H9 (cell line): ENCODE data around the gene JAGN1. TPM values are rescaled to one million over a fixed set of nuclear protein-coding genes. Genes with fewer than 3 reads are reported as not detected.

ENCODE experiments used
- DNase-seq: peaks from one replicate; pipeline ENCODE4 v3.0.0-alpha.2; 2017
- H2AFZ ChIP-seq: one replicate; pipeline ENCODE4 v1.6.1; 2013; ENCODE audit warnings: mild to moderate bottlenecking, low read length, control low read depth, moderate library complexity
- H2AK5ac ChIP-seq: 2 replicates; pipeline ENCODE4 v1.6.1; 2013; ENCODE audit warnings: low read length, control low read depth, mixed read lengths; ENCODE audit not compliant: insufficient read length
- H2BK120ac ChIP-seq: one replicate; pipeline ENCODE4 v1.6.1; 2013; ENCODE audit warnings: low read depth, mild to moderate bottlenecking, low read length, control low read depth, inconsistent platforms; ENCODE audit not compliant: poor library complexity, severe bottlenecking
- H2BK12ac ChIP-seq: 2 replicates; pipeline ENCODE4 v1.6.1; 2013; ENCODE audit warnings: low read length, control low read depth, mixed read lengths, low read depth; ENCODE audit not compliant: insufficient read length
- H2BK15ac ChIP-seq: 2 replicates; pipeline ENCODE4 v1.6.1; 2013; ENCODE audit warnings: low read depth, low read length, control low read depth
- H2BK20ac ChIP-seq: one replicate; pipeline ENCODE4 v1.6.1; 2013; ENCODE audit warnings: low read depth, mild to moderate bottlenecking, low read length, control low read depth, inconsistent platforms; ENCODE audit not compliant: poor library complexity, severe bottlenecking
- H2BK5ac ChIP-seq: 2 replicates; pipeline ENCODE4 v1.6.1; 2013; ENCODE audit warnings: low read length, control low read depth, mixed read lengths; ENCODE audit not compliant: insufficient read length
- H3K14ac ChIP-seq: 2 replicates; pipeline ENCODE4 v1.6.1; 2013; ENCODE audit warnings: low read length, control low read depth; ENCODE audit not compliant: insufficient read depth
- H3K18ac ChIP-seq: 2 replicates; pipeline ENCODE4 v1.6.1; 2013; ENCODE audit warnings: low read depth, mild to moderate bottlenecking, mixed read lengths, low read length, control low read depth; ENCODE audit not compliant: insufficient read length
- H3K23ac ChIP-seq: 2 replicates; pipeline ENCODE4 v1.6.1; 2013; ENCODE audit warnings: low read length, control low read depth, mixed read lengths, low read depth; ENCODE audit not compliant: insufficient read length
- H3K23me2 ChIP-seq: 2 replicates; pipeline ENCODE4 v1.6.1; 2013; ENCODE audit warnings: low read depth, mild to moderate bottlenecking, mixed read lengths, low read length, control low read depth; ENCODE audit not compliant: insufficient read length, poor library complexity, severe bottlenecking
- H3K27ac ChIP-seq: 2 replicates; pipeline ENCODE4 v1.5.1; 2013; ENCODE audit warnings: low read length, control low read depth, mixed read lengths, low read depth; ENCODE audit not compliant: insufficient read length
- H3K27me3 ChIP-seq: 2 replicates; pipeline ENCODE4 v1.6.1; 2013; ENCODE audit warnings: low read length, control low read depth, inconsistent platforms; ENCODE audit not compliant: insufficient read depth
- H3K4ac ChIP-seq: 2 replicates; pipeline ENCODE4 v1.6.1; 2013; ENCODE audit warnings: low read depth, mild to moderate bottlenecking, control low read depth, inconsistent platforms, low read length, moderate library complexity
- H3K4me1 ChIP-seq: 2 replicates; pipeline ENCODE4 v1.6.1; 2013; ENCODE audit warnings: low read length, control low read depth, inconsistent platforms; ENCODE audit not compliant: insufficient read depth
- H3K4me2 ChIP-seq: 2 replicates; pipeline ENCODE4 v1.6.1; 2013; ENCODE audit warnings: low read length, control low read depth, mixed read lengths; ENCODE audit not compliant: insufficient read length, insufficient read depth
- H3K56ac ChIP-seq: 2 replicates; pipeline ENCODE4 v1.6.1; 2013; ENCODE audit warnings: low read depth, mild to moderate bottlenecking, mixed read lengths, low read length, control low read depth; ENCODE audit not compliant: insufficient read length
- H3K79me1 ChIP-seq: 2 replicates; pipeline ENCODE4 v1.6.1; 2013; ENCODE audit warnings: low read depth, mild to moderate bottlenecking, moderate library complexity, low read length, control low read depth, inconsistent platforms; ENCODE audit not compliant: insufficient read depth, poor library complexity, severe bottlenecking
- H3K79me2 ChIP-seq: 2 replicates; pipeline ENCODE4 v1.6.1; 2013; ENCODE audit warnings: low read length, control low read depth, inconsistent platforms; ENCODE audit not compliant: insufficient read depth
- H3K9ac ChIP-seq: 2 replicates; pipeline ENCODE4 v1.6.1; 2013; ENCODE audit warnings: low read length, control low read depth, mixed read lengths; ENCODE audit not compliant: insufficient read length; ENCODE audit errors: extremely low read depth
- H3K9me3 ChIP-seq: one replicate; pipeline ENCODE4 v1.6.1; 2013; ENCODE audit warnings: low read depth, low read length, inconsistent platforms; ENCODE audit not compliant: control insufficient read depth
- H3T11ph ChIP-seq: one replicate; pipeline ENCODE4 v1.6.1; 2013; ENCODE audit warnings: mild to moderate bottlenecking, low read length, control low read depth, inconsistent platforms
- H4K20me1 ChIP-seq: one replicate; pipeline ENCODE4 v1.6.1; 2013; ENCODE audit not compliant: control insufficient read depth, insufficient read length, insufficient read depth
- H4K5ac ChIP-seq: 2 replicates; pipeline ENCODE4 v1.6.1; 2013; ENCODE audit warnings: low read depth, mild to moderate bottlenecking, mixed read lengths, low read length, control low read depth; ENCODE audit not compliant: insufficient read length
- H4K8ac ChIP-seq: replicated peaks from 2 replicates; pipeline ENCODE4 v1.6.1; 2013; ENCODE audit warnings: low read length, control low read depth, mixed read lengths, low read depth; ENCODE audit not compliant: insufficient read length
- H4K91ac ChIP-seq: 2 replicates; pipeline ENCODE4 v1.6.1; 2013; ENCODE audit warnings: low read depth, mild to moderate bottlenecking, moderate library complexity, mixed read lengths, low read length, control low read depth; ENCODE audit not compliant: insufficient read length
- H3K27ac Mint-ChIP-seq, 3 experiments: 2 replicates in 2 of 3; 3 replicates in 1 of 3; pipeline ENCODE4 v1.8.0; 2020 to 2021; ENCODE audit warnings: mixed read lengths in 3 of 3, mild to moderate bottlenecking in 1 of 3, moderate library complexity in 1 of 3
- H3K27me3 Mint-ChIP-seq: 2 replicates; pipeline ENCODE4 v1.8.0; 2021; ENCODE audit warnings: low read depth, mild to moderate bottlenecking, moderate library complexity, mixed read lengths
- H3K36me3 Mint-ChIP-seq, 3 experiments: 2 replicates in 2 of 3; 3 replicates in 1 of 3; pipeline ENCODE4 v1.8.0; 2020 to 2021; ENCODE audit warnings: low read depth in 3 of 3, mixed read lengths in 3 of 3; ENCODE audit not compliant: insufficient read depth in 1 of 3
- H3K4me1 Mint-ChIP-seq, 2 experiments: 2 replicates each; pipeline ENCODE4 v1.8.0; 2020; ENCODE audit warnings: mixed read lengths in 2 of 2
- H3K4me3 Mint-ChIP-seq, 2 experiments: 2 replicates in 1 of 2; 3 replicates in 1 of 2; pipeline ENCODE4 v1.8.0; 2020 to 2021; ENCODE audit warnings: mild to moderate bottlenecking in 2 of 2, mixed read lengths in 2 of 2, moderate library complexity in 1 of 2
- H3K9me3 Mint-ChIP-seq, 2 experiments: 2 replicates in 1 of 2; 3 replicates in 1 of 2; pipeline ENCODE4 v1.8.0; 2020; ENCODE audit warnings: mild to moderate bottlenecking in 2 of 2, mixed read lengths in 2 of 2, moderate library complexity in 1 of 2
- WGBS: extraction: QIAGEN DNeasy Blood & Tissue Kit; methylation state at CpG from one replicate; pipeline ENCODE4 v1.1.7; 2013; ENCODE audit warnings: missing lambda C conversion rate, low lambda C conversion rate, mixed read lengths; ENCODE audit not compliant: insufficient read length; ENCODE audit errors: extremely low coverage; 5-methylcytosine and 5-hydroxymethylcytosine counted together
- total RNA-seq: library from RNA; stranded (reverse); gene quantifications from 2 replicates; pipeline ENCODE4 v1.2.1, GENCODE V29; 2021
- TF ChIP-seq, protein P1 (sequence below): fragments of 200-600 bp; sonication (generic); conservative IDR thresholded peaks from 3 replicates; pipeline ENCODE4 v1.8.0; 2021; ENCODE audit warnings: antibody characterized with exemption, mild to moderate bottlenecking

The JAGN1 gene
- total RNA-seq, 1 experiment from 2014 or later, result 33.5 TPM

DNA sequence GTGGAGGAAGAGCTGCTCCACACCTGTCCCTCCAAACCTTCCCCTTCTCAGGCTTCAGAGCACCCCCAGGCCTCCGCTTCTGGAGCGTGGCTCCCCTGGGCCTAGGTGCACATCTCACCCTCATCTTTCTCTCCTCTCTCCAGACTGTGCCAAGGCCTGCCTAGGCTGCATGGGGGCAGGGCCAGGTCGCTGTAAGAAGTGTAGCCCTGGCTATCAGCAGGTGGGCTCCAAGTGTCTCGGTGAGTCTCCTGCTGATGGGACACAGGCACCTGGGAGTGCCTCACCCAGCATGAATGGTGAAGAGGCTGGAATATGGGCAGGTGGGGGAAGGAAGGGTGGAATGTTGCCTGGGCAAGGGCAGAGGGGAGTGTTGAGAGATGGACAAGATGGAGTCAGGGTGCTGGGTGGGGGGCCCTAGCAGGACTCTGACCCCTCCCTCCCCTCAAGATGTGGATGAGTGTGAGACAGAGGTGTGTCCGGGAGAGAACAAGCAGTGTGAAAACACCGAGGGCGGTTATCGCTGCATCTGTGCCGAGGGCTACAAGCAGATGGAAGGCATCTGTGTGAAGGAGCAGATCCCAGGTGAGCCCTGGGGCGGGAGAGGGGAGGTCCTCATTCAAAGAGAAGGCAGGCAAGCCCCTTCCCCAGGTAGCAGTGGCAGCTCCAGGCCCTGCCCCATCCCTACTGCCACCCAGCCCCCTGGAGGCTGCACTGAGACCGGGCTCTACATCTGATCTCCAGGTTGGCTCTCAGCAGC lies 52.7 kb downstream of the JAGN1 start:
- Histone ChIP-seq H4K8ac (no peak overlapping the region), H2BK12ac (no peak overlapping the region), H2AFZ (no peak overlapping the region), H3K79me2 (no peaks in the 10 kb centered on the region), H2BK15ac (no peak overlapping the region), H3K9me3 (no peaks in the 10 kb centered on the region), H3K27ac (no peak overlapping the region), H3K23ac (no peak overlapping the region), H3K27me3 (no peaks in the 10 kb centered on the region), H3K9ac (no peak overlapping the region), H2BK120ac (no peak overlapping the region), H3K4me1 (no peaks in the 10 kb centered on the region), H2BK5ac (no peak overlapping the region), H3K23me2 (peaks cover 14% of the 10 kb centered on the region), H2BK20ac (no peak overlapping the region), H2AK5ac (no peak overlapping the region), H4K20me1 (no peaks in the 10 kb centered on the region), H3K4me2 (no peak overlapping the region), H4K91ac (no peak overlapping the region), H4K5ac (no peak overlapping the region), H3K79me1 (no peaks in the 10 kb centered on the region), H3K14ac (no peak overlapping the region), H3K56ac (no peak overlapping the region), H3T11ph (no peak overlapping the region), H3K18ac (no peak overlapping the region), H3K4ac (no peak overlapping the region)
- no CpG with 5 or more reads among the region's 11 CpGs for WGBS
- TF ChIP-seq, protein P1, sequence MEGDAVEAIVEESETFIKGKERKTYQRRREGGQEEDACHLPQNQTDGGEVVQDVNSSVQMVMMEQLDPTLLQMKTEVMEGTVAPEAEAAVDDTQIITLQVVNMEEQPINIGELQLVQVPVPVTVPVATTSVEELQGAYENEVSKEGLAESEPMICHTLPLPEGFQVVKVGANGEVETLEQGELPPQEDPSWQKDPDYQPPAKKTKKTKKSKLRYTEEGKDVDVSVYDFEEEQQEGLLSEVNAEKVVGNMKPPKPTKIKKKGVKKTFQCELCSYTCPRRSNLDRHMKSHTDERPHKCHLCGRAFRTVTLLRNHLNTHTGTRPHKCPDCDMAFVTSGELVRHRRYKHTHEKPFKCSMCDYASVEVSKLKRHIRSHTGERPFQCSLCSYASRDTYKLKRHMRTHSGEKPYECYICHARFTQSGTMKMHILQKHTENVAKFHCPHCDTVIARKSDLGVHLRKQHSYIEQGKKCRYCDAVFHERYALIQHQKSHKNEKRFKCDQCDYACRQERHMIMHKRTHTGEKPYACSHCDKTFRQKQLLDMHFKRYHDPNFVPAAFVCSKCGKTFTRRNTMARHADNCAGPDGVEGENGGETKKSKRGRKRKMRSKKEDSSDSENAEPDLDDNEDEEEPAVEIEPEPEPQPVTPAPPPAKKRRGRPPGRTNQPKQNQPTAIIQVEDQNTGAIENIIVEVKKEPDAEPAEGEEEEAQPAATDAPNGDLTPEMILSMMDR, result no peak
- H3K27me3 Mint-ChIP-seq, result peaks cover 7% of the 10 kb centered on the region
- peak overlapping the region in 1 of 3 experiments; percentile 33; a peak in 2 of 7 replicates for H3K27ac Mint-ChIP-seq
- H3K9me3 Mint-ChIP-seq, result peaks cover 0 to 2% of the 10 kb centered on the region in 2 experiments; a peak in 2 of 5 replicates
- peaks cover 2 to 29% (median 10%) of the 10 kb centered on the region in 3 experiments; a peak in 6 of 7 replicates for H3K36me3 Mint-ChIP-seq
- 0 out of 4 replicates have a peak, but pooled peaks cover 0 to 6% of the 10 kb centered on the region in 2 experiments for H3K4me1 Mint-ChIP-seq
- DNase-seq, result no peak
- H3K4me3 Mint-ChIP-seq, result no peak overlapping the region

Other genes with a start within 250 kb of the JAGN1 start
- gene MTMR14, start 241.1 kb upstream of the JAGN1 start, total RNA-seq, result 50.6 and 54.2 TPM in 2 replicates
- gene CPNE9, start 186.8 kb upstream of the JAGN1 start, total RNA-seq, result 3.5 and 3.8 TPM in 2 replicates
- 38.4 and 38.6 TPM in 2 replicates for gene BRPF1, start 158.9 kb upstream of the JAGN1 start, total RNA-seq
- gene OGG1, start 140.7 kb upstream of the JAGN1 start, total RNA-seq, result 43.4 and 44.1 TPM in 2 replicates
- gene CAMK1, start 120.7 kb upstream of the JAGN1 start, total RNA-seq, result 9.0 and 9.2 TPM in 2 replicates
- gene TADA3, start 98.1 kb upstream of the JAGN1 start, total RNA-seq, result 49.8 and 51.3 TPM in 2 replicates
- 161 and 164 TPM in 2 replicates for gene ARPC4, start 97.5 kb upstream of the JAGN1 start, total RNA-seq
- gene TTLL3, start 80.3 kb upstream of the JAGN1 start, total RNA-seq, result 10.3 and 14.4 TPM in 2 replicates
- 59.5 TPM in 2 replicates for gene RPUSD3, start 46.6 kb upstream of the JAGN1 start, total RNA-seq
- gene CIDEC, start 10.4 kb upstream of the JAGN1 start, total RNA-seq, result not detected in 2 replicates
- gene IL17RE, start 12.2 kb downstream of the JAGN1 start, total RNA-seq, result 2.0 and 2.1 TPM in 2 replicates
- 6.8 and 9.1 TPM in 2 replicates for gene IL17RC, start 26.5 kb downstream of the JAGN1 start, total RNA-seq
- 15.5 and 17.2 TPM in 2 replicates for gene CRELD1, start 43.2 kb downstream of the JAGN1 start, total RNA-seq
- gene PRRT3, start 61.8 kb downstream of the JAGN1 start, total RNA-seq, result 18.8 and 19.5 TPM in 2 replicates
- gene EMC3, start 96.2 kb downstream of the JAGN1 start, total RNA-seq, result 39.3 and 45.6 TPM in 2 replicates
- gene FANCD2, start 135.8 kb downstream of the JAGN1 start, total RNA-seq, result 67.8 and 74.9 TPM in 2 replicates
- gene FANCD2OS, start 217.6 kb downstream of the JAGN1 start, total RNA-seq, result not detected in 2 replicates
- gene BRK1, start 225.1 kb downstream of the JAGN1 start, total RNA-seq, result 119 and 121 TPM in 2 replicates